ENCODE measurements around the gene BLOC1S1. TPM values are rescaled to one million over a fixed set of nuclear protein-coding genes. Genes with fewer than 3 reads are reported as not detected.

Gene BLOC1S1
- total RNA-seq, 2 experiments from 2014 or later, result 79.0 to 84.6 TPM

- Mint-ChIP-seq H3K9me3 (no peaks in the 10 kb centered on the region), H3K4me3 (no peak within 1 kb of the TSS), H3K27me3 (peaks cover 3% of the 10 kb centered on the region), H3K36me3 (ENCODE audit: low read depth) (peaks cover 5% of the 10 kb centered on the region), H3K4me1 (ENCODE audit: low read depth) (peaks cover 27% of the 10 kb centered on the region), H3K27ac (no peak within 1 kb of the TSS)
- ATAC-seq, result no peak
- DNase-seq, result no peak
- intact Hi-C loops (cut with micrococcal nuclease), result no loop called here
- TF ChIP-seq CTCF (IDR thresholded peaks at IDR 0.05), result no peak
- POLR2A ChIA-PET, result interaction anchor here (2.3 to 7.2 kb wide), 2 partner anchors 9 to 18 kb away, joined by 12 to 44 read pairs; partner anchors contain the start of gene CD63
- CTCF ChIA-PET, result interaction anchor here (0.9 to 7.1 kb wide), 4 partner anchors 10 to 64 kb away, joined by 3 to 87 read pairs (median 5); no protein-coding TSS in a partner anchor
Measured at GRCh38 chr12:55720071-55720564, 4.3 kb downstream of the BLOC1S1 start, which contains the start of gene RDH5. RDH5 (plus strand) TSS chr12:55720393; CDS start chr12:55721185, 792 bp downstream.

- H3K4me1 Mint-ChIP-seq (ENCODE audit: low read depth), result peaks cover 24% of the 10 kb centered on the region
- peaks cover 3% of the 10 kb centered on the region for H3K36me3 Mint-ChIP-seq (ENCODE audit: low read depth)
- no peak for TF ChIP-seq CTCF (IDR thresholded peaks at IDR 0.05)
- H3K4me3 Mint-ChIP-seq, result no peak overlapping the region
- ATAC-seq (no peak), DNase-seq (no peak)
- intact Hi-C loops (cut with micrococcal nuclease), result no loop called here
- H3K27me3 Mint-ChIP-seq, result no peaks in the 10 kb centered on the region
- H3K27ac Mint-ChIP-seq, result no peak overlapping the region
- POLR2A ChIA-PET, result interaction anchor here (2.3 to 7.2 kb wide), 2 partner anchors 8 to 17 kb away, joined by 12 to 44 read pairs; partner anchors contain the start of gene CD63
- CTCF ChIA-PET, result interaction anchor here (1.3 to 7.1 kb wide), 3 partner anchors 17 to 65 kb away, joined by 4 to 87 read pairs (median 5); no protein-coding TSS in a partner anchor
- no peaks in the 10 kb centered on the region for H3K9me3 Mint-ChIP-seq
Measured at GRCh38 chr12:55720894-55721444, 5.1 kb downstream of the BLOC1S1 start.

- TF ChIP-seq CTCF (IDR thresholded peaks at IDR 0.05), result no peak
- no peak for DNase-seq
- ChIA-PET CTCF (interaction anchor here (1.3 to 7.1 kb wide), 2 partner anchors 17 to 61 kb away, joined by 4 to 87 read pairs; no protein-coding TSS in a partner anchor), POLR2A (interaction anchor here (0.6 to 7.2 kb wide), 3 partner anchors 7 to 44 kb away, joined by 3 to 44 read pairs (median 12); partner anchors contain the start of gene CD63)
- intact Hi-C loops (cut with micrococcal nuclease), result no loop called here
- Mint-ChIP-seq H3K9me3 (no peaks in the 10 kb centered on the region), H3K4me1 (ENCODE audit: low read depth) (peaks cover 28% of the 10 kb centered on the region), H3K36me3 (ENCODE audit: low read depth) (peaks cover 4% of the 10 kb centered on the region), H3K4me3 (no peak overlapping the region), H3K27me3 (no peaks in the 10 kb centered on the region), H3K27ac (no peak overlapping the region)
- ATAC-seq, result no peak
Measured at GRCh38 chr12:55721601-55722213, 5.9 kb downstream of the BLOC1S1 start.

- CTCF ChIA-PET, result interaction anchor here (0.8 to 7.1 kb wide), 2 partner anchors 15 to 202 kb away, joined by 3 to 87 read pairs; no protein-coding TSS in a partner anchor
- H3K4me3 Mint-ChIP-seq, result no peak overlapping the region
- no peaks in the 10 kb centered on the region for H3K27me3 Mint-ChIP-seq
- no peak overlapping the region for H3K27ac Mint-ChIP-seq
- ATAC-seq (no peak), DNase-seq (no peak)
- H3K4me1 Mint-ChIP-seq (ENCODE audit: low read depth), result peaks cover 27% of the 10 kb centered on the region
- TF ChIP-seq CTCF (IDR thresholded peaks at IDR 0.05), result no peak
- H3K9me3 Mint-ChIP-seq, result no peaks in the 10 kb centered on the region
- peaks cover 7% of the 10 kb centered on the region for H3K36me3 Mint-ChIP-seq (ENCODE audit: low read depth)
- POLR2A ChIA-PET, result no interaction called here
- intact Hi-C loops (cut with micrococcal nuclease), result no loop called here
Measured at GRCh38 chr12:55722948-55723347, 7.1 kb downstream of the BLOC1S1 start.
